NB4 (cell line): Measurements from ENCODE around the gene MUC12.

Experiments used
- CTCF ChIP-seq: IDR thresholded peaks from one replicate; pipeline ENCODE4 v1.5.1; 2012; ENCODE audit warnings: low read depth, low read length
- MAX ChIP-seq: IDR thresholded peaks from 2 replicates; pipeline ENCODE4 v1.6.1; 2011; ENCODE audit warnings: low read depth, low read length
- MYC ChIP-seq: IDR thresholded peaks from 2 replicates; pipeline ENCODE4 v1.6.1; 2011; ENCODE audit warnings: low read depth, low read length
- POLR2A ChIP-seq: IDR thresholded peaks from 2 replicates; pipeline ENCODE4 v1.6.1; 2011; ENCODE audit warnings: mild to moderate bottlenecking; ENCODE audit not compliant: insufficient read length; ENCODE audit errors: extremely low read depth

- no peak for TF ChIP-seq CTCF
- TF ChIP-seq POLR2A: no peak
- no peak for TF ChIP-seq MYC
- TF ChIP-seq MAX: no peak
Observed at GRCh38 chr7:100965045-100965722, 4.2 kb upstream of the MUC12 start.
